ENCODE measurements around the gene CLSTN2. TPM values are rescaled to one million over a fixed set of nuclear protein-coding genes. Genes with fewer than 3 reads are reported as not detected.

Gene CLSTN2
- total RNA-seq, 1 donor from 2014 or later: 12.9 TPM

DNA sequence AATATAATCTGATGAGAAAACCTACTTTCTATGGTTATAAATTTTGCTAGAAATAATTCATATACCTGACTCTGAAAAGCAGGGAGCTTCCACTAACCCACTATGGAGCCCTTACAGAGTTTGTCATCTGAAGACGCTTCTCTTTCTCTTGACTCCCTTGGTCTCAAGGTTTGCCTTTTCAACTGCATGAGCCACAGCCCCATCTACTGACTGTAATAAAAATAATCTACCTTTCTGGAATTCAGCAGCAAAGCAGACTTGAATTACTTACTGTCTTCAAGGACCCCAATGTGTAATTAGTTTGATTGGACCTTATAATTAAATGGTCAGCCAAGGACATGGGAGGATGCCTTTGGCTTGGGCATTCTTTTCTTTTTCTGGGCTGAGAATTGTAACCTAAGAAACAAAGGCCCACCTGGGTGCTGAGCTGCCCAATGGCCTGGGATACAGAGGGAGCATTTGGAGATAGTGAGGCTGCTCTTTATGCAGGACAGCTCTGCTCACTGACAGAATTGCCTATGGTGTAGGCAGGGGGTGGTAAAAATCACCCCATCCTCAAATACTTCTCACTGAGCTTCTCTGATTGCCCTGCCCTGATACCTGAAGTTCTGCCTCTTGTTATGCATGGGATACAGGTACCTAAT, 564.3 kb downstream of the CLSTN2 start:
- no peak for DNase-seq (ENCODE audit: extremely low spot score, unreplicated experiment)
- Mint-ChIP-seq H3K9me3 (no peaks in the 10 kb centered on the region), H3K27me3 (peaks cover 6% of the 10 kb centered on the region), H3K4me3 (no peak overlapping the region), H3K4me1 (ENCODE audit: unreplicated experiment) (peaks cover 3% of the 10 kb centered on the region), H3K27ac (no peak overlapping the region), H3K36me3 (no peaks in the 10 kb centered on the region)
- TF ChIP-seq, protein P1, sequence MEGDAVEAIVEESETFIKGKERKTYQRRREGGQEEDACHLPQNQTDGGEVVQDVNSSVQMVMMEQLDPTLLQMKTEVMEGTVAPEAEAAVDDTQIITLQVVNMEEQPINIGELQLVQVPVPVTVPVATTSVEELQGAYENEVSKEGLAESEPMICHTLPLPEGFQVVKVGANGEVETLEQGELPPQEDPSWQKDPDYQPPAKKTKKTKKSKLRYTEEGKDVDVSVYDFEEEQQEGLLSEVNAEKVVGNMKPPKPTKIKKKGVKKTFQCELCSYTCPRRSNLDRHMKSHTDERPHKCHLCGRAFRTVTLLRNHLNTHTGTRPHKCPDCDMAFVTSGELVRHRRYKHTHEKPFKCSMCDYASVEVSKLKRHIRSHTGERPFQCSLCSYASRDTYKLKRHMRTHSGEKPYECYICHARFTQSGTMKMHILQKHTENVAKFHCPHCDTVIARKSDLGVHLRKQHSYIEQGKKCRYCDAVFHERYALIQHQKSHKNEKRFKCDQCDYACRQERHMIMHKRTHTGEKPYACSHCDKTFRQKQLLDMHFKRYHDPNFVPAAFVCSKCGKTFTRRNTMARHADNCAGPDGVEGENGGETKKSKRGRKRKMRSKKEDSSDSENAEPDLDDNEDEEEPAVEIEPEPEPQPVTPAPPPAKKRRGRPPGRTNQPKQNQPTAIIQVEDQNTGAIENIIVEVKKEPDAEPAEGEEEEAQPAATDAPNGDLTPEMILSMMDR (conservative IDR thresholded peaks at IDR 0.05): peak; percentile 62

DNA sequence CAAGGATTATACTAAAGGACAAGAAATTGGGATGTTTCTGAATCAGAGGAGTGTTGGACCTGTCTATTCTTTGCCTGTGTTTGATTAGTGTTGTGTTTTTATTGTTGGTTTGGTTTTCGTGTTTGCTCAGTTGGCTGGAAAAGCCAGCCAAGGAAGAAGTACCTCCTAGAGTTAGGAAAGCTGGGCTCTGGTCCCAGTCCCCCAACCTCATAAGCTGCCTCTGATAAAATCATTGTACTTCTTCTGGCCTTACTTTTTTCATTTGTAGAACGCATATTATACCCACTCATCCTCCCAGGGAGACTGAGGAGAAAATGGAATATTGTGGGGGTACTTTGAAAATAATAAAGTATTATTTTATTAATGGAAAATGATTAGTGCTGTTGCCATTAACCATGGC, 565.5 kb downstream of the CLSTN2 start:
- DNase-seq (ENCODE audit: extremely low spot score, unreplicated experiment): no peak
- H3K4me1 Mint-ChIP-seq (ENCODE audit: unreplicated experiment): peaks cover 14% of the 10 kb centered on the region
- no peak overlapping the region for H3K27ac Mint-ChIP-seq
- H3K36me3 Mint-ChIP-seq: no peaks in the 10 kb centered on the region
- peaks cover 9% of the 10 kb centered on the region for H3K27me3 Mint-ChIP-seq
- no peak overlapping the region for H3K4me3 Mint-ChIP-seq
- TF ChIP-seq, protein P1 (conservative IDR thresholded peaks at IDR 0.05): no peak
- H3K9me3 Mint-ChIP-seq: no peaks in the 10 kb centered on the region

- TF ChIP-seq, protein P1 (conservative IDR thresholded peaks at IDR 0.05): no peak
- Mint-ChIP-seq H3K36me3 (no peaks in the 10 kb centered on the region), H3K9me3 (no peaks in the 10 kb centered on the region), H3K4me1 (ENCODE audit: unreplicated experiment) (peaks cover 20% of the 10 kb centered on the region), H3K4me3 (no peak overlapping the region), H3K27me3 (peaks cover 14% of the 10 kb centered on the region), H3K27ac (no peak overlapping the region)
- DNase-seq (ENCODE audit: extremely low spot score, unreplicated experiment): no peak
Measured at GRCh38 chr3:140501061-140501769, 566.2 kb downstream of the CLSTN2 start.

GRCh38 chr3:140501770-140502364, 566.9 kb downstream of the CLSTN2 start:
- no peak for DNase-seq (ENCODE audit: extremely low spot score, unreplicated experiment)
- Mint-ChIP-seq H3K36me3 (no peaks in the 10 kb centered on the region), H3K27ac (no peak overlapping the region), H3K27me3 (peaks cover 16% of the 10 kb centered on the region), H3K9me3 (no peaks in the 10 kb centered on the region), H3K4me1 (ENCODE audit: unreplicated experiment) (peaks cover 22% of the 10 kb centered on the region), H3K4me3 (no peak overlapping the region)
- TF ChIP-seq, protein P1 (conservative IDR thresholded peaks at IDR 0.05): no peak

GRCh38 chr3:140505213-140505612, 570.2 kb downstream of the CLSTN2 start:
- H3K9me3 Mint-ChIP-seq: no peaks in the 10 kb centered on the region
- TF ChIP-seq, protein P1 (conservative IDR thresholded peaks at IDR 0.05): no peak
- no peak for DNase-seq (ENCODE audit: extremely low spot score, unreplicated experiment)
- no peak overlapping the region for H3K4me3 Mint-ChIP-seq
- H3K36me3 Mint-ChIP-seq: no peaks in the 10 kb centered on the region
- no peak overlapping the region for H3K27ac Mint-ChIP-seq
- peaks cover 23% of the 10 kb centered on the region for H3K27me3 Mint-ChIP-seq
- peaks cover 22% of the 10 kb centered on the region for H3K4me1 Mint-ChIP-seq (ENCODE audit: unreplicated experiment)
